ENCODE results near the gene SNAI3.

SNAI3 gene

DNA sequence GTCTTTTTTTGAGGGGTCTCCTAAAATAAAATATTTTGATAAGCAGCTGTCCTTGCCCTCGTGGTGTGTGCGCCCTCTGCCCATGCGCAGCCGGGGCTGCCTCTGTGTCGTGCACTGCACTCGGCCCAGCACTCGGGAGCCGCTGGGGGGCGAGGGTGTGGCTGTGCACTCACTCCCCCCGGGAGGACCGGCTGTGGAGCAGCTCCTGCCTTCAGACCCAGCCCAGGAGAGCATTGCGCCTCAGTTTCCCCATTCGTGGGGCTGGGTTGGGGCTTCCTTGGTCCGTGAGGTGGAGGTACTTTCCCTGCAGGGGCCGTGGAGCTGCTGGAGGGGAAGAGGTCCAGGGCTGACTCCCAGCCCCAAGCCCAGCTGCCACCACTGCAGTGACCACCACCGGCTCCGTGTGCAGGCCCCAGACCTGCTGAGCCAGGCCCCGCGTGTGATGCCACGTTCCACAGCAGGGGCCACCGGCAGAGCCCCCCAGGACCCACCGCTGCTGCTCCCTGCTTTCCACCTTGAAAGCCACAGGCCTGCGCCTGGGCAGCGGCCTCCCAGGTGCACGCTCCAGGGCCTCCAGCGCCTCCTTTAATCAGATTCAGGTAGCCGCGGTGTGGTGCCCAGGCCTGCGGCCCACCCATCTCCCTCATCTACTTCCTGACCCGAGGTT is 54.3 kb downstream of the SNAI3 start:
- no peak for DNase-seq

- DNase-seq, result no peak
Measured at GRCh38 chr16:88631384-88631783, 54.9 kb downstream of the SNAI3 start.

- DNase-seq, result no peak
Measured at GRCh38 chr16:88630941-88631340, 55.4 kb downstream of the SNAI3 start.

DNA sequence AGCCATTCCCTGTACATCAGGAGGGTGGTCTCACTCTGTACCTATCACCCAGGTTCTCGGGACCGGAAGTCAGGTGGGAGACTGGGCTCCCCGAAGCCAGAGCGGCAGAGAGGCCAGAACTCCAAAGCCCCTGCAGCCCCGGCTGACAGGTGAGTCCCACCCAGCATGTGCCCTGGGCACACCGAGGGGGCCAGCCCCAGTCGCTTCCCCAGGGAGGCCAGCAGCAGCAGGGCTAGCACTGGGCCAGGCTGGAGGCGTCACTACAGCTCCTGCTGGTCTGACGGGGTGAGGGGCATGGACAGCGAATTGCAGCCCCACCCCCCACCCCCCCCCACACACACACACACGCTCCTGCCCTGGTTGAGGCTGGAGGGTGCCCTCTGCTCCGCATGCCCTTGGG is 55.9 kb downstream of the SNAI3 start:
- DNase-seq, result no peak

GRCh38 chr16:88629835-88630234 is 56.5 kb downstream of the SNAI3 start:
- no peak for DNase-seq

DNA sequence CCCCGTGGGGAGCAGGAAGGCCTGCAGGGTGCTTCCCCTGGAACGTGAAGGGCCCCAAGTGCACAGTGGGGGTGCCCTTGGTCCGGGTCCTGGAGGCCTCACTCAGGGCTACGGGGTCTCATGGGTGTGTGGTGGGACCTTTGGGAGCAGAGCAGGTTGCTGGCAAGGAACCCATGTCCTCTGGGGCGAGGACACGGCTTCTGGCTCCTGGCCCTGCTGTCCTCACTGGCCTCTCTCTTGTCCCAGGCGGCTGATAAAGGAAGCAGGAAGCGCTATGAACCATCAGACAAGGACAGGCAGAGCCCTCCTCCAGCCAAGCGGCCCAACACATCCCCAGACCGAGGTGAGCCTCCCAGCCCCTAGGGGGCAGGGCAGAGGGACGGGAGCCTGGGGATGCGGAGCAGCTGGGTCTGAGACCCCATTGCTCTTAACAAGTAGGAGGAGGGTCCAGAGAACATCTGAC is 57.8 kb downstream of the SNAI3 start:
- peak; percentile 25 for DNase-seq

Measured in eye (tissue), 1 donor.